Inferior parietal cortex (tissue), 1 donor: Measurements from ENCODE around the gene SEMA4F.
"Not testable (repeated sequence)": the region's sequence is repeated elsewhere in the genome, so short reads cannot be mapped to it uniquely, and the experiment has no call there.

Experiments
- DNase-seq: peaks from one replicate; pipeline ENCODE4 v3.0.0-alpha.2; 2016; ENCODE audit errors: extremely low spot score

SEMA4F gene, protein sequence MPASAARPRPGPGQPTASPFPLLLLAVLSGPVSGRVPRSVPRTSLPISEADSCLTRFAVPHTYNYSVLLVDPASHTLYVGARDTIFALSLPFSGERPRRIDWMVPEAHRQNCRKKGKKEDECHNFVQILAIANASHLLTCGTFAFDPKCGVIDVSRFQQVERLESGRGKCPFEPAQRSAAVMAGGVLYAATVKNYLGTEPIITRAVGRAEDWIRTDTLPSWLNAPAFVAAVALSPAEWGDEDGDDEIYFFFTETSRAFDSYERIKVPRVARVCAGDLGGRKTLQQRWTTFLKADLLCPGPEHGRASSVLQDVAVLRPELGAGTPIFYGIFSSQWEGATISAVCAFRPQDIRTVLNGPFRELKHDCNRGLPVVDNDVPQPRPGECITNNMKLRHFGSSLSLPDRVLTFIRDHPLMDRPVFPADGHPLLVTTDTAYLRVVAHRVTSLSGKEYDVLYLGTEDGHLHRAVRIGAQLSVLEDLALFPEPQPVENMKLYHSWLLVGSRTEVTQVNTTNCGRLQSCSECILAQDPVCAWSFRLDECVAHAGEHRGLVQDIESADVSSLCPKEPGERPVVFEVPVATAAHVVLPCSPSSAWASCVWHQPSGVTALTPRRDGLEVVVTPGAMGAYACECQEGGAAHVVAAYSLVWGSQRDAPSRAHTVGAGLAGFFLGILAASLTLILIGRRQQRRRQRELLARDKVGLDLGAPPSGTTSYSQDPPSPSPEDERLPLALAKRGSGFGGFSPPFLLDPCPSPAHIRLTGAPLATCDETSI

GRCh38 chr2:74653985-74654882 is at the start of gene SEMA4F:
TSS of gene SEMA4F (plus strand) at chr2:74654247. CDS start at chr2:74654377, 130 bp downstream.
- DNase-seq: peak; percentile 98

- no peak for DNase-seq
Observed at GRCh38 chr2:74606927-74607326, 47.1 kb upstream of the SEMA4F start.

DNA sequence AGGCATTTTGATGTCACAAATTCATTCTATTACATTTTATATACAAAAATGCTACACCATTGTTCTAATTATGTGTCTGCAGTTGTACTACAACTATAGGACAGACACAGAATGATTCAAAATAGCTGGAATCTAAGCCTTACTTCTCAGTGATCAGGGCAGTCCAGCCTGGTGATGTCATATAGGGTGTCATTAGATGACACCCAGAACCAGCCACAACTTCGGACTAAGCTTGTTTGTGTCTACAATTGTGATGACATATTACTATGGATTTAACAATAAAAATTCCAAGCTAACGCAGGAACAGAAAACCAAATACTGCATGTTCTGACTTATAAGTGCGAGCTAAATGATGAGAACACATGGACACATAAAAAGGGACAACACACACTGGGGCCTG is 36.9 kb upstream of the SEMA4F start:
- DNase-seq: no peak

GRCh38 chr2:74618410-74619083 is 35.5 kb upstream of the SEMA4F start:
- no peak for DNase-seq

- no peak for DNase-seq
Observed at GRCh38 chr2:74619651-74620297, 34.3 kb upstream of the SEMA4F start.

- no peak for DNase-seq
Observed at GRCh38 chr2:74620671-74621070, 33.4 kb upstream of the SEMA4F start.

DNA sequence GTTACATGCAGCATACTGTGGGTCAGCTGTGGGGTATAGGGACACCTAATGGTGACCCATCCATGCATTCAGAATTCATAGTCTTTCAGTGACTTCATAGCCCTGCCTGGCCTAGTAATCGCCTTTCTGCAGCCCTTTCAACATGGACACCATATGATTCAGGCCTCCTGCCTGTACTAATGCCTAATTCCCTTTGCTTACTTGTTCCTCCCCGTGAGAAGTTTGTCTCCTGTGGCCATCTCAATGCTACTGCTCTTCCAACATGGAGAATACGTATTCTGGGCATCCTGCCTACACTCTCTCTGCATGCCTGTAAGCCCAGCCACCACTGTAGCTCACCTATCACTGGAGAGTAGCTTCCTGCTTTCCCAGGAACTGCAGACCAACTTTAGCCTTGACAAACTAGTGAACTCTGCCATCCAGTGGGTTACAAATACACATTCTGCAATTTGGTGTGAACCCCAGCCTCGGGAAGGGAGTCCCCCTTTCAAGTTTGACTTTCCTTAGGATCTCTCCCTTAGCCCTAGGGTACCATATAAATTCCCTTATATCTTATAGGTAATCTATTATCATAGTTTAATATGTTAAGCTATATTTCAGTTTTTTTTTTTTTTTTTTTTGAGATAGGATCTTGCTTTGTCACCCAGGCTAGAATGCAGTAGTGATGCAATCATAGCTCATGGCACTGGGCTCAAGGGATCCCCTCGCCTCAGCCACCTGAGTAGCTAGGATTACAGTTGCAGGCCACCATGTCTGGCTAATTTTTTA is 28.2 kb upstream of the SEMA4F start:
- no peak for DNase-seq

GRCh38 chr2:74628538-74629105 is 25.4 kb upstream of the SEMA4F start:
- DNase-seq: no peak

- not testable (repeated sequence) for DNase-seq
Observed at GRCh38 chr2:74630454-74630853, 23.6 kb upstream of the SEMA4F start.

DNA sequence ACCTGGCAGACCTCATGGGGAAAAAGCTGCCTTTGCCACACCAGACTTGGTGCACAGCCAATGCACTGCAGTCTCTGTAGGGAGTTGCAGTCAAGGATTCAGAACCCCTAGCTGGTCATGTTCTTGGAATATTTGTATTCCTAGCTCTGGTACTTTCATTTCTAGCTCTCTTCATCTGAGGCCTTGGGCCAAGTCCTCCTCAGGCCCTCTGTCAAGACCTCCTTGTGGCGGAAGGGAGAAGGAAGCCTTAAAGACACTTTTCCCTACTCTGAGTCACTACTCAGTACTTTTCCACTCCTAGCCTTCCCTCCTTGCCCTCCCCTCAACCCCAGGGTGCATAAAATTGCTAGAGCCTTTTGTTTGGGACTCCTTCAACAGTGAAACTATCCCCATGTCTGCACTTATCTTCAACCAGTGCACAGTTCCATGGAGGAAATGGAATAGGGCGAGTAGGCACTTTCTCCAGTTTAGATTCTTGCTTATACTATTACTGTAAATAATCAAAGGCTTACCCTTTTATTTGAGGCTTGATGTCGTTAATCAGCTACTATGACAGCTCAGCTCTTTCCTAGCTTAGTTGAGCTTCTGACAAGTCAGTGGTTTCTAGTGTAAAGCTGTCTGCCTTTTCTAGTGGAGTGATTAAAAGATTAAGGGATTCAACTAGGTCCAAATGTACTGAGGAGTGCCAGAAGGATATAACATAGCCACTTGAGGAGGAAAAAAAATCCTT is 21.7 kb upstream of the SEMA4F start:
- no peak for DNase-seq

GRCh38 chr2:74632939-74633312 is 21.1 kb upstream of the SEMA4F start:
- DNase-seq: no peak

DNA sequence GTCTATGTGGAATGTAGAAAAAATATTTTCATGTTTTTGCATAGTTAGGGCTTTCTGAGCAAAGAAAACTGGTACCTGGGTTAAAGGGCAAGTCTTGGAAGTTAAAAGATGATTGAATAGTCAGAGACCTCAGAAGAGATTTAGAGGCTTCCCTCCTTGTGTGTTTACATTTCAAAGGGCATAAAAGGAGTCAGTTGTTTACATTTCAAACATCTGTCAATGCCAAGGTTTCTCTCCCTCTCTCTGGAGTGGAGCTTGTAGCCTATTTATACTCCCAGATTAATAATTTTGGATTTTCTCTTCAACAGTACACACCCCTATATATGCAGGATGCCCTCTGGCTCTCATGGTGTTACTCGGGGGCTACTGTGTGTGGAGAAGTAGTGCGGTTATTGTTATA is 14.5 kb upstream of the SEMA4F start:
- no peak for DNase-seq

GRCh38 chr2:74645344-74645743 is 8.7 kb upstream of the SEMA4F start:
- DNase-seq: no peak

GRCh38 chr2:74646201-74646600 is 7.8 kb upstream of the SEMA4F start:
- DNase-seq: no peak

DNA sequence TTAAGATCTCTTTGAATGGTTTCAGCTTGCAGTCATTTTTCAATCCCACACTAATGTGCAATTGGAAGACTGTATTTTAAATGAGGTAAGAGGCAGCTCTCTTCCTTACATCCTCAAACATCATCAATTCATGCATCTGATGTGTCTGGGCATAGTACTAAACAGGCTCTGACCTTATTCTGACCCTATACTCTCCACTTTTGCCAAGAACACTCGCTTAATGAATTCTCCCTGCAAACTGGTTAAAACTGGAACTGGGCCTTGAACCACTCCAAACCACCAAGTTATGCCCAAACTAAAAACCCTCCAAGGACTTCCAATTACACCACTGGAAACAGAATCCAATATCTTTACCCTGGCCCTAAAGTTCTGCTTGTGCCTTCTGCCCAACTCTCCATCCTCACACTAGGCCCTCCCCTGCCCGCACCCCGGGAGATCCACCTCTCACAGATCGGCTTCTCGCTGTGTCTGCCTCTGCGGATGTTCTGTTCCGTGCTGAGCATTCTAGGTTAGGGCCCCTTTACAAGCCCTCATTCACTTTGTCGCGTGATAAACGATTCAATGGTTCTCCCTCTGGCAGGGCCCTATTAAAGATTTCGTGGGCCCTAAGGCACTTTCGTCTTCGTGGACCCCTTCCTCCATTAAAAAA is 7.1 kb upstream of the SEMA4F start:
- no peak for DNase-seq

DNA sequence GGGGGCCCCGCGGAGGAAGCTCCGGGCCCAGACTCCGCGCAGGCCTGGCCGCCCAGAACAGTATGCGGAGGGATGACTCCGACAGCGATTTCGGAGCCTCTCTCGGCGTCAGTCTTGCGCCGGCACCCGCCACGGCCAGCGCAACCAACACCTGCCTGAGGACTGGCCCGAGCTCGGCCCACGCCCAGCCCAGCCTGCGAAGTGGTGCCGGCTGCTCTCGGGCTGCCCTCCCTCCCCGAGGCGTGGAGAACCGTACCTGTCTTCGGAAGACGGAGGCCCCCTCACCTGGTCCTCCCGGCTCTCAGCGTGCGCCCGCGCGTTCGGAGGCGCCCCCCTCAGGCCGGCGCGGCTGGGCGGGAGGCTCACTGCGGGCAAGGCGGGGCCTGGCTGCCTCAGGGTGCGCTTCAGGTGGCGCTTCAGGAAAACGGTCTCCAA is 6.0 kb upstream of the SEMA4F start, which contains the start of gene M1AP:
Gene M1AP, minus strand, starts transcription at position 322 of the 435 bp plus-strand sequence. CDS start 8,055 bp downstream, outside the sequence.
- no peak for DNase-seq

DNA sequence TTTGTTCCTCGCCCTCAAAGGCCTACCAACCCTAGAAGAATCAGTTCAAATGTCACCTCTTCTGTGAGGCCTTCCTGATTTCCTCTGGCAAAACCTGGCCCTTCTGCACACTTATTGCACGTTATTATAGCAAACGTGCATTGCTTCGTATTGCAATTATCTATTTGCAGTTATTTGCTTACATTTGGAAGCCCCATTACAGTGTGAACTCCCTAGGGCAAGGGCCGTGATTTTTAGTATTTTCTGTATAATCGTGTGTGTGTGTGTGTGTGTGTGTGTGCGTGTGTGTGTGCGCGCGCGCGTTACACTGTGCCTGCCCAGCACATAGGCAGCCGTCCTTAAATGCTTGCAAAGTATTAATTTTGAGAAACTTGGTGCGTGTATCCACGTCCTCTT is 460 bp upstream of the SEMA4F start:
- DNase-seq: no peak

GRCh38 chr2:74655579-74655978 is 1.5 kb downstream of the SEMA4F start:
- no peak for DNase-seq
